NCI-H2081 treated with DMSO at 0.1 percent for 48 hours (cell line): ENCODE data around the gene ADNP.

Source experiments
- DNase-seq: peaks from one replicate; lab custom pipeline; 2025; lab: John Stamatoyannopoulos, UW

ADNP gene

GRCh38 chr20:50872560-50873425 is 58.4 kb downstream of the ADNP start:
- DNase-seq: no peak

GRCh38 chr20:50870561-50871161 is 60.6 kb downstream of the ADNP start:
- DNase-seq: no peak

- DNase-seq: no peak
These were observed 62.4 kb downstream of the ADNP start for GRCh38 chr20:50868509-50869495.

- no peak for DNase-seq
These were observed 63.4 kb downstream of the ADNP start for GRCh38 chr20:50867805-50868204.

- DNase-seq: no peak
These were observed 64.4 kb downstream of the ADNP start for GRCh38 chr20:50866831-50867230.

GRCh38 chr20:50866036-50866685 is 65.1 kb downstream of the ADNP start:
- no peak for DNase-seq

- no peak for DNase-seq
These were observed 65.6 kb downstream of the ADNP start for GRCh38 chr20:50865591-50865990.

GRCh38 chr20:50865114-50865513 is 66.1 kb downstream of the ADNP start:
- no peak for DNase-seq

- no peak for DNase-seq
These were observed 68.7 kb downstream of the ADNP start for GRCh38 chr20:50862546-50862945.

GRCh38 chr20:50861012-50861411 is 70.2 kb downstream of the ADNP start:
- DNase-seq: no peak

GRCh38 chr20:50859161-50859560 is 72.1 kb downstream of the ADNP start:
- no peak for DNase-seq

- DNase-seq: no peak
These were observed 72.7 kb downstream of the ADNP start for GRCh38 chr20:50858525-50858924.

- no peak for DNase-seq
These were observed 73.9 kb downstream of the ADNP start for GRCh38 chr20:50857348-50857747.

GRCh38 chr20:50856475-50857041 is 74.7 kb downstream of the ADNP start:
- DNase-seq: no peak

- no peak for DNase-seq
These were observed 75.5 kb downstream of the ADNP start for GRCh38 chr20:50855498-50856474.

- no peak for DNase-seq
These were observed 76.6 kb downstream of the ADNP start for GRCh38 chr20:50854506-50855249.

- no peak for DNase-seq
These were observed 79.2 kb downstream of the ADNP start for GRCh38 chr20:50852085-50852484.

- no peak for DNase-seq
These were observed 80.4 kb downstream of the ADNP start for GRCh38 chr20:50850721-50851286.
